Right atrium auricular region (tissue), 2 donors: ENCODE data around the gene DDX24. TPM values are rescaled to one million over a fixed set of nuclear protein-coding genes. Genes with fewer than 3 reads are reported as not detected.

ENCODE experiments used
- DNase-seq: peaks from one replicate; pipeline ENCODE4 v3.0.0-alpha.2; 2019; ENCODE audit warnings: low spot score
- H3K27ac ChIP-seq, 2 donors: fragments of 200-600 bp; sonication (generic); 1 replicate in 1 of 2; 2 replicates in 1 of 2; pipeline ENCODE4 v1.5.1; 2016 to 2019
- H3K27me3 ChIP-seq, 2 donors: fragments of 200-600 bp; sonication (generic); one replicate each; pipeline versions ENCODE4 v1.5.1 to v1.6.0; 2017 to 2019
- H3K36me3 ChIP-seq: fragments of 200-600 bp; sonication (generic); one replicate; pipeline ENCODE4 v1.5.1; 2016
- H3K4me1 ChIP-seq, 2 donors: fragments of 200-600 bp; sonication (generic); one replicate each; pipeline versions ENCODE4 v1.5.1 to v1.6.0; 2017 to 2019
- H3K4me3 ChIP-seq, 2 donors: fragments of 200-600 bp; sonication (generic); 1 replicate in 1 of 2; 2 replicates in 1 of 2; pipeline ENCODE4 v1.5.1; 2017 to 2019; ENCODE audit warnings: mild to moderate bottlenecking in 1 of 2, moderate library complexity in 1 of 2
- H3K9me3 ChIP-seq, 2 donors: fragments of 200-600 bp; sonication (generic); one replicate each; pipeline ENCODE4 v1.5.1; 2019
- total RNA-seq, 2 donors: library from RNA; depleted of rRNA; stranded (reverse); fragments of >200 nt; gene quantifications; one replicate each; pipeline ENCODE4 v1.1.0, GENCODE V29; 2016
- TF ChIP-seq, protein P1 (sequence below), 2 donors: fragments of 200-600 bp; sonication (generic); IDR thresholded peaks; one replicate each; pipeline ENCODE4 v1.5.1; 2019; ENCODE audit warnings: antibody characterized with exemption in 2 of 2

DDX24 gene
- total RNA-seq, 2 donors from 2014 or later: 166 to 178 TPM

DNA sequence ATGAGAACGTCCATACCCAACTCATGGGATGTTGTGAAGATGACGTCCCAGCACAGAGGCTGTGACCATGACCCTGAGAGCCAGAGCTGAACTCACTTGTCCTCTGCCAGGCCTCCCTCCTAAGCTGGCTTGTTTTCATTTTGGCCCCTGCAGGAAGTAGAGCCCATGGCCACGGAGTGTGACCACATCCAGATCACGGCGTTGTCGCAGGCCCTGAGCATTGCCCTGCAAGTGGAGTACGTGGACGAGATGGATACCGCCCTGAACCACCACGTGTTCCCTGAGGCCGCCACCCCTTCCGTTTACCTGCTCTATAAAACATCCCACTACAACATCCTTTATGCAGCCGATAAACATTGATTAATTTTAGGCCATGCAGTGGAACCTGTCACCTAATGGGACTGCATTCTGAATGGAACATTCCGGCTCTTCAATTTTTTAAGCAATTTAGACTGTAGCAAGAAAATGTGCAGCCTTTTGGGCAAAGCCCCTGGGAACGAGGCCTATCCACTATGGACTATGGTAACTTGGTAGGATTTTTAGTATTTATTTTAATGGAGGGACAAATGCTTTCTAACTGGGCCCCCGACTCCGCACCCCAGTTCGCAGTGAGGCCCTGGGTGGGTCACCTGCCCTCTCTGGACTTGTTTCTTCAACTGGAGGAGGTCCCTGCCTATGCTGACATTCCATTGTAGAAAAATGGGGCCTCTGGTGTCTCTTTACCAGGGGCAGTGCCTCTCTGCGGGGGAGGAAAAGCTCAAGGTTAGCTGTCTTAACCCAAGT lies 35.2 kb downstream of the DDX24 start:
- Histone ChIP-seq H3K4me1 (peaks cover 0 to 39% of the 10 kb centered on the region in 2 donors), H3K36me3 (peaks cover 58% of the 10 kb centered on the region), H3K9me3 (no peaks in the 10 kb centered on the region), H3K27ac (no peak overlapping the region), H3K27me3 (no peaks in the 10 kb centered on the region), H3K4me3 (no peak overlapping the region)
- DNase-seq: no peak
- TF ChIP-seq, protein P1, sequence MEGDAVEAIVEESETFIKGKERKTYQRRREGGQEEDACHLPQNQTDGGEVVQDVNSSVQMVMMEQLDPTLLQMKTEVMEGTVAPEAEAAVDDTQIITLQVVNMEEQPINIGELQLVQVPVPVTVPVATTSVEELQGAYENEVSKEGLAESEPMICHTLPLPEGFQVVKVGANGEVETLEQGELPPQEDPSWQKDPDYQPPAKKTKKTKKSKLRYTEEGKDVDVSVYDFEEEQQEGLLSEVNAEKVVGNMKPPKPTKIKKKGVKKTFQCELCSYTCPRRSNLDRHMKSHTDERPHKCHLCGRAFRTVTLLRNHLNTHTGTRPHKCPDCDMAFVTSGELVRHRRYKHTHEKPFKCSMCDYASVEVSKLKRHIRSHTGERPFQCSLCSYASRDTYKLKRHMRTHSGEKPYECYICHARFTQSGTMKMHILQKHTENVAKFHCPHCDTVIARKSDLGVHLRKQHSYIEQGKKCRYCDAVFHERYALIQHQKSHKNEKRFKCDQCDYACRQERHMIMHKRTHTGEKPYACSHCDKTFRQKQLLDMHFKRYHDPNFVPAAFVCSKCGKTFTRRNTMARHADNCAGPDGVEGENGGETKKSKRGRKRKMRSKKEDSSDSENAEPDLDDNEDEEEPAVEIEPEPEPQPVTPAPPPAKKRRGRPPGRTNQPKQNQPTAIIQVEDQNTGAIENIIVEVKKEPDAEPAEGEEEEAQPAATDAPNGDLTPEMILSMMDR (IDR thresholded peaks at IDR 0.05): no peak

DNA sequence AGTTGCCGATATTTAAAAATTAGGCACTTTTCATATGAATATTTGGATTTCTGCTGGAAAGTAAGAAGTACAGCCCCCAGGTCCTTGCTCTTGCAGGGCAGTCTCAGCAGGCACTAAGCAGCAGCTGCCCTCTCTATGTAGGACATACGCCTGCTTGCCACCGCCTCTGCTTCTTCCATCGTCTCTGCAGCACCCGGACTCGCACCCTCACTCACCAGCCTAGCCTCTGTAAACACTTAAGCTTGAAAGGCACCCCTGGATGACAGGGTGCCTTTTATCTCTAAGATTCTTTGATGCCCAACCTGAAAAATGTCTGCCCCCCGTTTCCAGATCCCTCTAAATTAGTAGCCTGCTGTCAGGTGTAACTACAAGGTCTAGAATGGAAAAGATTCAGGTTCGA lies 35.9 kb downstream of the DDX24 start:
- DNase-seq: no peak
- Histone ChIP-seq H3K4me1 (peaks cover 0 to 35% of the 10 kb centered on the region in 2 donors), H3K4me3 (no peak overlapping the region), H3K27ac (no peak overlapping the region), H3K27me3 (no peaks in the 10 kb centered on the region), H3K9me3 (no peaks in the 10 kb centered on the region), H3K36me3 (peaks cover 52% of the 10 kb centered on the region)
- TF ChIP-seq, protein P1 (IDR thresholded peaks at IDR 0.05): no peak

DNA sequence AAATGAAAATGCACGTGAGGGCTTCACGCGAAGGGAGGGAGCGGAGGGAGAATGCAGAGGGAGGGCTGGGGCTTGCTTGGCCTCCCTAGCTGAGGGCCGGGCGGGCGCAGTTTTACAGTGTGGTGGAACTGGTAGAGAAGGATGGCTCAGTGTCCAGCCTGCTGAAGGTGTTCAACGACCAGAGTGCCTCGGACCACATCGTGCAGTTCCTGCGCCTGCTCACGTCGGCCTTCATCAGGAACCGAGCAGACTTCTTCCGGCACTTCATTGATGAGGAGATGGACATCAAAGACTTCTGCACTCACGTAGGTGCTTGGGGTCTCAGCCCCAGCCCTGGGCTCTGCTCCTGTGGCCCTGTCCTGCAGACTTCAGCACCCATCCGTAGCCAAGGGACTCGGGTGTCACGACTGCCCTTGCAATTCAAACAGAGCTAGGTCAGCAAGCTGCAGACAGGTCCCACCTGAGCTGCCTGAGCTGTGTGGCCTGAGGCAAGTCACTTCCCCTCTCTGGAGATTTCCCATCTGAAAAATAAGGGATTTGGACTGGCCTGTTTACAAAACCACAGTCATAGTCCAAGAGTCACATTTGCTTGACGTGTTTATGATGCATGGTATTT lies 36.4 kb downstream of the DDX24 start:
- no peaks in the 10 kb centered on the region for H3K9me3 ChIP-seq
- H3K4me3 ChIP-seq: no peak overlapping the region
- H3K36me3 ChIP-seq: peaks cover 47% of the 10 kb centered on the region
- no peak overlapping the region for H3K27ac ChIP-seq
- H3K27me3 ChIP-seq: no peaks in the 10 kb centered on the region
- DNase-seq: no peak
- TF ChIP-seq, protein P1 (IDR thresholded peaks at IDR 0.05): no peak
- H3K4me1 ChIP-seq: peaks cover 0 to 32% of the 10 kb centered on the region in 2 donors

DNA sequence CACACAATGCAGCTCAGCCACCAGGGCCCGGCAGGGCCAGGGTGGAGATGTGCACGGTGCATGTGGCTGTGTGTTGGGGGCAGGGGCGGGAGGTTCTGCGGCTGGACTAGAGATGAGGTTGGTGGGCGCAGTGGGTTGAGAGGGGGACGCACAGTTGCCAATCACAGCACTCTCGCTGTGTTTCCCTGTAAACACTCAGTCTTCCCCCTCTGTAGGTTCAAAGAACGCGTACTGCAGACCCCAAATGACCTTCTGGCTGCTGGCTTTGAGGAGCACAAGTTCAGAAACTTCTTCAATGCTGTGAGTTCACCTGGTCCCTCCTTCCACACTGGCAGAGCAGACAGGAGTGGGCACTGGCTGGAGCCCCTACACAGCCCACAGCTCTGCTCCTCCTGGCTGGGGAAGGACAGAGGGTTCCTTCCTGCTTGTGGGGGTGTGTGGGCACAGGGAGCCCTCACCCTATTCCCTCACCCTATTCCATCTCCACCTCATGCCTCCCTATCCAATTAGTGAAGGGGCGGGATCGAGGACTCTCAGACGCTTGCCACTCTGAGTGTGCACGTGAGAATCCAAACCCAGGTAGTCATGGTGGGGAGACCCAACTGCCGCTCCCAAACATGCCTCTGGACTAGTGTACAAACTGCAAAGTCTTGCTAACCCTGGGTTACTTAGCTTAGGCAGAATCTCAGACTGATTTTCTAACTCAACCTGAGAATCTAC lies 37.1 kb downstream of the DDX24 start:
- Histone ChIP-seq H3K4me3 (no peak overlapping the region), H3K36me3 (peaks cover 40% of the 10 kb centered on the region), H3K27me3 (no peaks in the 10 kb centered on the region), H3K27ac (no peak overlapping the region), H3K9me3 (no peaks in the 10 kb centered on the region), H3K4me1 (peaks cover 0 to 28% of the 10 kb centered on the region in 2 donors)
- DNase-seq: no peak
- TF ChIP-seq, protein P1 (IDR thresholded peaks at IDR 0.05): no peak

DNA sequence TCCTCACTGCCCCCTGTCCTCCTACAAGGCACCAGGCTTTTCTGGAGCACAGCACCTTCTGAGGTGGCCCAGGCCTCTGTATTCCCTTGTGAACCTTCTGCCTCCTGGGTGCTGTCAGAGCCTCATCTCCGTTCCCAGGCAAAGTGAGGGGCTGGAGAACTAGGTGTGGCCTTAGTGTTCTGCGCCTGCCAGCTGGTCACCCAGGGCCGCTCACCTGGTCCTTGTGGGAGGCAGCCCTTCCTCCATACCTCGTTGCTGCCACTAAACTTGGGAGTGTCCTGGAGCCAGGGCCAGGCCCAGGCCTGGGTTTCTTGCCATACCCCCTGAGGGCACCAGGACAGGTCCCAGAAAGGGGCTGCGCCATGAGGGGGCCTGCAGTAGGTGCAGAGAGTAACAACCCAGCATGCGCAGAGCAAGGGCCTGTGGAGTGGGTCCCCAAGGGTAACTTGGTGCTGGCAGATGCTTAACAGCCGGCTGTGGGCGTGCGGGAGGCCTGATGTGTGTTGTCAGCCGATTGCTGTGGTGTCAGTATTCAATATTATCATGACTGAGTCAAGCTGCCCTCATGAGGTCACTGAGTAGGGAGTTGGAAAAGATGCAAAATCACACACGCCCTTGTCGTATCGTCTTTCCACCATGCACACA lies 37.8 kb downstream of the DDX24 start:
- TF ChIP-seq, protein P1 (IDR thresholded peaks at IDR 0.05): no peak
- H3K4me3 ChIP-seq: no peak overlapping the region

More for the DNA sequence above, 37.8 kb downstream of the DDX24 start:
- Histone ChIP-seq H3K9me3 (no peaks in the 10 kb centered on the region), H3K4me1 (peaks cover 0 to 22% of the 10 kb centered on the region in 2 donors), H3K27me3 (no peaks in the 10 kb centered on the region), H3K36me3 (peaks cover 33% of the 10 kb centered on the region), H3K27ac (no peak overlapping the region)
- DNase-seq: no peak
